Measurements from ENCODE around the gene PCK2.

GRCh38 chr14:24092110-24092504 is 2.0 kb upstream of the PCK2 start:
- no peak for TF ChIP-seq TOX (CRISPR knock-in tag; IDR thresholded peaks at IDR 0.05; ENCODE audit: borderline replicate concordance)
- no peak for TF ChIP-seq ZFP30 (CRISPR knock-in tag; IDR thresholded peaks at IDR 0.05)
- TF ChIP-seq ESRRG (CRISPR knock-in tag; IDR thresholded peaks at IDR 0.05): no peak
- no peak for TF ChIP-seq ISL1 (CRISPR knock-in tag; IDR thresholded peaks at IDR 0.05)
- TF ChIP-seq ZNF70 (CRISPR knock-in tag; IDR thresholded peaks at IDR 0.05): no peak
- TF ChIP-seq ZNF565 (CRISPR knock-in tag; conservative IDR thresholded peaks at IDR 0.05; ENCODE audit: low read depth): no peak
- TF ChIP-seq OSR1 (CRISPR knock-in tag; IDR thresholded peaks at IDR 0.05): no peak
- TF ChIP-seq PATZ1 (CRISPR knock-in tag; IDR thresholded peaks at IDR 0.05; ENCODE audit: borderline replicate concordance): no peak
- no peak for TF ChIP-seq GLIS3 (CRISPR knock-in tag; IDR thresholded peaks at IDR 0.05)
- no peak for TF ChIP-seq ZNF8 (CRISPR knock-in tag; IDR thresholded peaks at IDR 0.05)

Measured in SK-N-SH treated with all-trans-retinoic acid at 6 μM for 48 hours (cell line).